Natural killer cell treated with Interleukin-12 subunit alpha and Interleukin-12 subunit beta and Interleukin-15 and Interleukin-18, amount 100 ng/mL, for 72 hours (primary cell): ENCODE data around the gene BAIAP2. TPM values are rescaled to one million over a fixed set of nuclear protein-coding genes. Genes with fewer than 3 reads are reported as not detected.
"Not testable (repeated sequence)": the region's sequence is repeated elsewhere in the genome, so short reads cannot be mapped to it uniquely, and the experiment has no call there.

Source experiments
- ATAC-seq, 2 donors: fragments of 150-1000 bp; cut with Tn5 transposase in 1 of 2; sonication (Bioruptor Pico), chemical (Tn5 transposase) in 1 of 2; 2 replicates each; pipeline ENCODE4 v1.10.0; 2021
- DNase-seq: peaks from one replicate; pipeline ENCODE4 v3.0.0; 2022; ENCODE audit warnings: low spot score
- H3K27ac Mint-ChIP-seq, 2 donors: 1 replicate in 1 of 2; 2 replicates in 1 of 2; pipeline ENCODE4 v1.8.0; 2022; ENCODE audit warnings: mixed read lengths in 2 of 2, mild to moderate bottlenecking in 1 of 2, moderate library complexity in 1 of 2
- H3K27me3 Mint-ChIP-seq, 2 donors: 1 replicate in 1 of 2; 2 replicates in 1 of 2; pipeline ENCODE4 v1.8.0; 2022; ENCODE audit warnings: mixed read lengths in 2 of 2
- H3K36me3 Mint-ChIP-seq: one replicate; pipeline ENCODE4 v1.8.0; 2022; ENCODE audit warnings: mixed read lengths
- H3K4me1 Mint-ChIP-seq, 2 donors: 1 replicate in 1 of 2; 2 replicates in 1 of 2; pipeline ENCODE4 v1.8.0; 2022; ENCODE audit warnings: low read depth in 2 of 2, mixed read lengths in 2 of 2, mild to moderate bottlenecking in 1 of 2
- H3K4me3 Mint-ChIP-seq: one replicate; pipeline ENCODE4 v1.8.0; 2022; ENCODE audit warnings: mixed read lengths
- H3K9me3 Mint-ChIP-seq: 2 replicates; pipeline ENCODE4 v1.8.0; 2022; ENCODE audit warnings: mixed read lengths
- total RNA-seq, 2 donors: library from RNA; stranded (reverse); gene quantifications; one replicate each; pipeline ENCODE4 v1.2.3, GENCODE V29; 2022

Gene BAIAP2
- total RNA-seq, 2 donors from 2014 or later: 7.3 to 9.6 TPM

DNA sequence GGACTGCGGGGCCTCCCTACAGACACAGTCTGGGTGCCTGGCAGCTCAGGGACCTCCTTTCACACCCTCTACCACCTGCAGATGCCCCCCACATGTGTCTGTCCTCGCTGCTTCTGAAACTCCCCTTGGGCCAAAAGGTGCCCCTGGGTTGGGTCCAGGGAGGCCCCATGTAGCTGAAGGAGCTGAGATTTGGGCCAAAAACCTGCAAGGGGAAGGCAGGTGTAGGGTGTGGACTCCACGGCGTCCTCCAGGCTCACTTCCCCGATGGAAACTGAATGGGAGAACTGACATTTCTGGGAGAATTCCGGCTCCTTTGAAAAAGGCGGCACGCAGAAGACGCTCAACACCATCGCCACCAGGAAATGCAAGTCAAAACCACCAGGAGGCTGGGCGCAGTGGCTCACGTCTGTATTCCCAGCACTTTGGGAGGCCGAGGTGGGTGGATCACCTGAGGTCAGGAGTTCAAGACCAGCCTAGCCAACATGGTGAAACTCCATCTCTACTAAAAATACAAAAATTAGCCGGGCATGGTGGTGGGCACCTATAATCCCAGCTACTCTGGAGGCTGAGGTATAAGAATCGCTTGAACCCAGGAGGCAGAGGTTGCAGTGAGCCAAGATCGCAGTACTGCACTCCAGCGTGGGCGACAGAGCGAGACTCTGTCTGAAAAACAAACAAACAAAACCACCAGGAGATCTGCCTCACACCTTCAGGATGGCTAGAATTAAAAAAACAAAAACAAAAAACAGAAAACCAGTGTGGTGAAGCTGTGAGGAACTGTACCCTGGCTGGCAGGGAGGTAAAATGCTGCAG is 13.2 kb upstream of the BAIAP2 start:
- Mint-ChIP-seq H3K4me3 (no peak overlapping the region), H3K36me3 (no peaks in the 10 kb centered on the region), H3K27me3 (peaks cover 6 to 7% of the 10 kb centered on the region in 2 donors), H3K27ac (no peak overlapping the region), H3K9me3 (no peaks in the 10 kb centered on the region), H3K4me1 (peaks cover 17 to 33% of the 10 kb centered on the region in 2 donors)
- ATAC-seq: no peak
- DNase-seq: no peak

DNA sequence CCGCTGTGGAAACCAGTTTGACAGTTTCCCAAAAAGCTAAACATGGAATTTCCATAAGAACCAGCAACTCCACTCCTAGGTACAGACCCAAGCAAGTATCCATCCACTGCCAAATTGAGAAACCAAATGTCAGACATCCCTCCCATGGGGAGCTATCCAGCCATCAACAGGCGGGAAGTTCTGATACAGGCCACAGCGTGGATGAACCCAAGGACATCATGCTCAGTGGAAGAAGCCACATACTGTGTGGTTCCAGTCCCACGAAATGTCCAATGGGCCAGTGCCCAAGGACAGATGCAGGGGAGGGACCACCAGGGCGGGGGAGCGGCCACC is 12.6 kb upstream of the BAIAP2 start:
- Mint-ChIP-seq H3K4me3 (no peak overlapping the region), H3K27ac (no peak overlapping the region), H3K27me3 (peaks cover 11 to 13% of the 10 kb centered on the region in 2 donors), H3K4me1 (peaks cover 16 to 30% of the 10 kb centered on the region in 2 donors), H3K36me3 (no peaks in the 10 kb centered on the region), H3K9me3 (no peaks in the 10 kb centered on the region)
- no peak for ATAC-seq
- no peak for DNase-seq

DNA sequence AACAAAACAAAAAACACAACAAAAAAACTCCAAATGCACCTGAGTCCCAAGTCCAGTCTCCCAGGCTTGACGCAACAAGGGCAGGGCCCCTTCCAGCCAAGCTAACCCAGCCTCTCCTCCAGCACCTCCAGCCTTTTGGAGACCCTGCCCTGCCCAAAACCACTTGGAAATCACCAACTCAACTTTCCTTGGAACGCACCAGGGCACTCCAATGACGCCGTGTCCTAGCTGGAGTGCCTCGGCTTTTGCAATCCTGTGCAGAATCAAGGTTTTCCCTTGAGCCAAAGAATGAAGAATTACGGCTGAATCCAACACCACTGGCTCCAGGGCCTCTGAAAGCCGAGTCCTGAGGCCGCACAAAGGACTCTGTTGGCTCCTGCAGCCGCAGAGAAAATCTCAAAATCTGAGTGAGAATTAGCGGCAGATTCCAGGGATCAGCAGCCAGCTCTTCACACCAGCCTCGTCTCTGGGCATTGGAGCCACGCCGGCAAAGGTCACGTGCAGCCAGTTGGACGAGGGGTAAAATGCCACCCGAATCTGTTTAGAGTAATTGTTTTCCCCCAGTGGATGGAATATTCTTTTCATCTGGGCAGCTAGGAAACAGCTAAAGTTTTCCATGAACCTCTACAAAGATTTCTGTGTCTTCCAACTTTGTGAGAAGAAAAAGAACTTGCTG is 9.7 kb upstream of the BAIAP2 start:
- peak; percentile 23 for DNase-seq
- Mint-ChIP-seq H3K4me1 (peaks cover 4 to 5% of the 10 kb centered on the region in 2 donors), H3K4me3 (no peak overlapping the region), H3K27me3 (peaks cover 13 to 14% of the 10 kb centered on the region in 2 donors), H3K27ac (no peak overlapping the region), H3K9me3 (no peaks in the 10 kb centered on the region), H3K36me3 (no peaks in the 10 kb centered on the region)
- ATAC-seq: no peak

DNA sequence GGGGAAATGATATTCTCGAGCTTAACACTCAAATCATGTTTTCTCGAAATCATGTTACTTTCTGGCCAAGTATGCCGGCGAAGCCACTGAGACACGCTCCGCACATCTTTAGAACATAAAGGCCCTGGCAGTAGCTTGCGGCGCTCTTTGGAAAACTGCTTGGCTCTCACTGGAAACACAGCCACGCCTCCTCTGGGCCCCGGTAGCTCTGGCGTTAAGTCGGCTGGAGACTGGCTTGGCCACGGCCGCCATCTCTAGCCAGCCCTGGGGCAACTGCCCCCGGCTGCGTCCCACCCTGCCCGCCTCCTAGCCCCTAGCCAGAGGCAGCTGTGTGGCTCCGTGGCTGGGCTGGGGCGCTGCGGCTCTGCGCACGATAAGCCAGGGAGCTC is 9.2 kb upstream of the BAIAP2 start:
- no peak for ATAC-seq
- Mint-ChIP-seq H3K4me1 (peaks cover 4 to 5% of the 10 kb centered on the region in 2 donors), H3K4me3 (no peak overlapping the region), H3K9me3 (no peaks in the 10 kb centered on the region), H3K27ac (no peak overlapping the region), H3K27me3 (peaks cover 13 to 14% of the 10 kb centered on the region in 2 donors), H3K36me3 (no peaks in the 10 kb centered on the region)
- DNase-seq: no peak

DNA sequence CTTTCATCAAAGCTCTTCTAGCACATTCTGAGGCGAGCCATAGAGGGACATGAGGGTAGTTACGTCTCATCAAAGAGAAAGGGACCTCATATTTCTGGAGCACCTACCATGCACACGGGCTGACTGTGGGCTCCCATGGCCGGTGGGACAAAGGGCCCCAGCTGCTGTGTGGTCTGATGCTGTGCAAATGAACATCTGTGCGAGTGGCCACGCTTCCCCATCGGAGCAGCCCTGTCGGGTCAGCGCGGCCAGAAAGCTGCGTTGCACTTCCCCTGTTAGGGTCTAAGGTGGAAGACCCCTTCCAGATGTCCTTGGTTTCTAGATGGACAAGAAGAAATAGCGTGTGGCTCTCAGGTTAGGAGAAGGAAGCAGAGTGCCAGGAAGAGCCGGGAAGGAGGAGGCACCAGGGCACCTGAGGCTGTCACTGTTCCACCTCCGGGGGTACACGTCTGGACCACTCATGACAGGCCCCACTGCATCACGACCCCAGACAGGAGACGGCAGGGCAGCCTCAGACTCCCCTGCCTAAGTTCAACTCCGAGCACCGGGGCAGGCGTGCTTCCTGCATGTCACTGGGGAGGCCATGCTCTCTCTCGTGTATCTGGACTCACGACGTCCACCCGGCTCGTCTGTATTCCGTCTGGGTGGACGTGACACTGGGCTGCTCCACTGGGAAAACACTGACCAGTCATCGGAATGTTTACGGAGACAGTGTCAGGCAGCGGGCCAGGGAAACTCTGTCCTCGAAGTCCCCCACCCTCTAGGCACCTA is 8.5 kb upstream of the BAIAP2 start:
- no peak for ATAC-seq
- peaks cover 13 to 14% of the 10 kb centered on the region in 2 donors for H3K27me3 Mint-ChIP-seq
- no peak overlapping the region for H3K27ac Mint-ChIP-seq
- no peaks in the 10 kb centered on the region for H3K36me3 Mint-ChIP-seq
- no peak overlapping the region for H3K4me3 Mint-ChIP-seq
- H3K4me1 Mint-ChIP-seq: peaks cover 4 to 5% of the 10 kb centered on the region in 2 donors
- no peaks in the 10 kb centered on the region for H3K9me3 Mint-ChIP-seq
- peak; percentile 60 for DNase-seq

DNA sequence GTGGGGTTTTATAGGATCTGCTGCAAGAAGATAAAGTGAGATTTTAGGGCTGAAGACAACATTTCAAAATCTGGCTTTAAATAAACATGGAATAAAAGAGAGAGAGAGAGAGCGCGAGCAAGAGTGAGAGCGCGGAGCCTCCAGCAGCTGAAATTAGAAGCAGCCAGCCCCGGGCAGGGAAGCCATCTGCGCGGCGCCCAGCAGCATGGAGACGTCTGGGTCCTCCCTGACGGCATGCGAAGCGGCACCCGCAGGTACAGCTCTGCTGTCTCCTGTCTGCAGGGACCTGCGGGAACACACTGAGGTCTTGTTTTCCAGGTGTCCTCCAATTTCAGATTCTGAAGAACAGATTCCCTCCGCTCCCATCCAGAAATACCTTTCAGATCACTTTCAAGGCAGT is 7.9 kb upstream of the BAIAP2 start:
- H3K36me3 Mint-ChIP-seq: no peaks in the 10 kb centered on the region
- H3K4me1 Mint-ChIP-seq: peaks cover 4 to 5% of the 10 kb centered on the region in 2 donors
- peak; percentile 5 for DNase-seq
- no peak for ATAC-seq
- no peak overlapping the region for H3K4me3 Mint-ChIP-seq
- H3K27me3 Mint-ChIP-seq: peaks cover 13 to 14% of the 10 kb centered on the region in 2 donors
- no peak overlapping the region for H3K27ac Mint-ChIP-seq
- H3K9me3 Mint-ChIP-seq: no peaks in the 10 kb centered on the region

DNA sequence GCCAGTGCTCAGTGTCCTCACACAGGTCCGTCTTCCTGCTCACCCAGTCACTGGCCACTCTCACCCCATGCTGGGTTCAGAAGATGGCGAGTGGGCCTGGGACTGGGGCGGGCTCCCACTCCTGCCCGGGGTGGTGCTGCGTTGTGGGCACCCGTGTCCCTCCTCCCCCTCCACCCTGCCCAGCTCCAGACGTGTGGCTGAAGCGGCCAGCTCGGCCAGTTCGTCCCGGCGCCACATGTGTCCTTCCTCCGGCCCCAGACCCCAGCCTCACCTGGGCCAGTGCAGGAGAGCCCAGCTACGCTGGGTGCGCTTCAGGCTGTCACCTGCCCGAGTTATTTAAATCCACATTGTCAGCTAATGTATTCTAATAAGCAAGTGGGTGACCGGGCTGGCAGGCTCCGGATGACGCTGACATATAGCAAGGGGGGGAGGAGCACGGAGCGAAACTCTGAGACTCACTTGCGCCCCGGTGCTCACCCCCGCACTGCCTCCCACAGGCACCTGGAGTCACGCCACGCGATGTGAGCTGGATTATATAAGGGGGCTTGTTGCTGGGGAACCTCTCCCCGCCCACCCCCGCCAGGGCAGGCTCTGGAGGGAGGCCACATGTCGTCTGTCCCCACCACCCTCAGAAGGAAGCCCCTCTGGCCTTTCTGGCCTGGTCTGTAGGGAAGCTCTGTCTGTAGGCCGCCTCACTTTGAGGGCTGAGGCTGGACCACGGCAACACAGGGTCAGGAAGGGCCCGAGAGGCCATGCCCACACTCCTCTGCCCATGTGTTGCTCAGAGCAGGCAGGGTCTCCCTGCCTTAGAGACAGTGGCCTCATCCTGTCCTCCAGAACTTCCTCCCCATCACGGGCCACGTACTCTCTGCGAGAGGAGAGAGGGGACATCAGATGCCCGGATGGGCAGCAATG is 7.1 kb upstream of the BAIAP2 start:
- Mint-ChIP-seq H3K27ac (no peak overlapping the region), H3K27me3 (peaks cover 13 to 14% of the 10 kb centered on the region in 2 donors), H3K4me3 (no peak overlapping the region), H3K9me3 (no peaks in the 10 kb centered on the region), H3K36me3 (no peaks in the 10 kb centered on the region), H3K4me1 (peaks cover 4 to 5% of the 10 kb centered on the region in 2 donors)
- peak; percentile 51 for DNase-seq
- no peak for ATAC-seq

DNA sequence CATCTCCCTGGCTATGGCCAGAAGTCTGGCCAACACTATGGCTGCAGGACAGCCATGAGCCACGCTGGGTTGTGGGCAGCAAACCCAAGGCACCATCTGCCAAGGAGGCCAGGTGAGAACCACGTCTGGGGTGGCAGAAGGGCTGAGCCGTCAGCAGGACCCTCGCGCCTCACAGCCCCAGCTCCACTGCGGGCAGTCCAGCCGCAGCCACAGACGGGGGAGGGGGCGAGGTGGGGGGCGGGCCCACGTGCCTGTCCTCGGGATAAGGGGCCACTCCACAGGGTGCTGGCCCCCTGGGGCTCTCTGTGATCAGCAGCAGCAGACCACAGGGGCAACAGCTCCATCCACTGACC is 6.5 kb upstream of the BAIAP2 start:
- Mint-ChIP-seq H3K4me3 (no peak overlapping the region), H3K9me3 (no peaks in the 10 kb centered on the region), H3K4me1 (peaks cover 5 to 8% of the 10 kb centered on the region in 2 donors), H3K27me3 (peaks cover 13 to 19% of the 10 kb centered on the region in 2 donors), H3K27ac (no peak overlapping the region), H3K36me3 (no peaks in the 10 kb centered on the region)
- ATAC-seq (no peak), DNase-seq (peak; percentile 54)

DNA sequence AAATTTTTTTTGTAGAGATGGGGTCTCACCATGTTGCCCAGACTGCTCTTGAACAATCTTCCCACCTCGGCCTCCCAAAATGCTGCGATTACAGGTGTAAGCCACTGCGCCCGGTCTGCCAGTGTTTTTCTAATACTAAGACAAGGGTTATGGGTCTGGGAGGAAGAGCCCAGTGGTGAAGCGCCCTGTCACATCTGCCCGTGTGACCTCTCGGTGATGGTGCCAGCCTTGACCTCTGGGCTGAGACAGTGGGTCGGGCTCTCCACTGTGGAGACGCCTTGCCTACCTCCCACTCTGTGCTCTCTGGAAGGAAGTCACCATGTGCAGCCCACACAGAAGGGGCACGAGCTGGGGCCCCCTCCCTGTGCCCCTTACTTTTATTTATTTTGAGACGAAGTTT is 5.1 kb upstream of the BAIAP2 start:
- no peak overlapping the region for H3K27ac Mint-ChIP-seq
- ATAC-seq: no peak
- H3K27me3 Mint-ChIP-seq: peaks cover 13 to 19% of the 10 kb centered on the region in 2 donors
- no peaks in the 10 kb centered on the region for H3K36me3 Mint-ChIP-seq
- peak; percentile 57 for DNase-seq
- H3K9me3 Mint-ChIP-seq: no peaks in the 10 kb centered on the region
- no peak overlapping the region for H3K4me3 Mint-ChIP-seq
- peaks cover 4 to 6% of the 10 kb centered on the region in 2 donors for H3K4me1 Mint-ChIP-seq

DNA sequence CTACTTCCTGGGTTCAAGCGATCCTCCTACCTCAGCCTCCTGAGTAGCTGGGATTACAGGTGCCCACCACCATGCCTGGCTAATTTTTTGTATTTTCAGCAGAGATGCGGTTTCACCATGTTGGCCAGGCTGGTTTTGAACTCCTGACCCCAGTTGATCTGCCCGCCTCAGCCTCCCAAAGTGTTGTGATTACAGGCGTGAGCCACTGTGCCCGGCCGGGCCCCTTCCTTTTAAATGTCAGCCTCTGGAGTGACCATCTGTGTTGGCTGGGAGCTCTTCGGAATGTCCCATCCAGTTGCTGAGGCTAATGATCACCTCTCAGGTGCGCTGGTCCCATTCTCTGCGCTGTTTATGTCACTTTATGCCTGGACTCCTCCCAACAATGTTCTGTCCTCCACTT is 4.6 kb upstream of the BAIAP2 start:
- H3K4me1 Mint-ChIP-seq, ATAC-seq, H3K9me3 Mint-ChIP-seq, H3K27ac Mint-ChIP-seq, H3K36me3 Mint-ChIP-seq, H3K4me3 Mint-ChIP-seq: not testable (repeated sequence)
- peak; percentile 44 for DNase-seq
- H3K27me3 Mint-ChIP-seq: peaks cover 13 to 19% of the 10 kb centered on the region in 2 donors

DNA sequence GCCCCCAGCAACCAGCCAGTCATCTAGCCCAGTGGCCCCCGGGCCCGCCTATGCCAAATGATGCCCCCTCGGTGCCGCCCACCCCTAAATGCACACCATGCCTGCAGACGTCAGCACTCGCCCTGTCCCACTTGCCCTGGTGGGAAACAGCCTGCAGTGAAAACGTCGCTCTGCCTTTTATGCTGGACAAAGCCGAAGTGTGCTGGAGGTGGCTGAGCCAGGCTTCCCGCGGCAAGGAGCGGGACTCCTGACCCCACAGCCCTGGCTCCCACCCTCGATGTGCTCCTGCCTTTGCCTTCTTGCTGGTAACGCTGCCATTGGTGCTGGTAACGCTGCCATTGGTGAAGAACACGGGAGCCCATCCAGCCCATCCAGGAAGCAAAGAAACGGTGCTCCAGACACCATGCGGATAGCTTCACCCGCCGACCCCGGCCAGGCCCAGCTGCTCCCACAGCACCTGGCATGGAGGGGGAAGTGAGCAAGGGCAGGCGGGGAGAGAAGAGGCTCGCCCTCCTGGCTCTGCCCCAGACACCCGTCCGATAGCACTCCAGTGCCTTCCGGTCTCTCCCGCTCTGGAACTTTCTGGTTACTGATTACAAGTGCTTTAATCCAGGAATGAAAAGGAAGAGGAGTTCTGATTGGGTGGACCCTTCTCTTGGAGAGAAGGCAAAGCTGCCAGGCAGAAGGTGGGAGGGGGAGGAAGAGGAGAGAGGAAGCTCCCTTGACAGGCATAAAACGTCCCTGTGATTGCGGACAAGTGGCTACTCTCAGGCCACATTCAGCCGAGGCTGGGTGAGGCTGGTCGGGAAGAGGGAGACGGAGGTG is 4.0 kb upstream of the BAIAP2 start:
- Mint-ChIP-seq H3K27ac (no peak overlapping the region), H3K36me3 (no peaks in the 10 kb centered on the region), H3K9me3 (no peaks in the 10 kb centered on the region), H3K27me3 (peaks cover 13 to 19% of the 10 kb centered on the region in 2 donors), H3K4me1 (peaks cover 4 to 6% of the 10 kb centered on the region in 2 donors), H3K4me3 (no peak overlapping the region)
- DNase-seq: peak; percentile 41
- no peak for ATAC-seq

DNA sequence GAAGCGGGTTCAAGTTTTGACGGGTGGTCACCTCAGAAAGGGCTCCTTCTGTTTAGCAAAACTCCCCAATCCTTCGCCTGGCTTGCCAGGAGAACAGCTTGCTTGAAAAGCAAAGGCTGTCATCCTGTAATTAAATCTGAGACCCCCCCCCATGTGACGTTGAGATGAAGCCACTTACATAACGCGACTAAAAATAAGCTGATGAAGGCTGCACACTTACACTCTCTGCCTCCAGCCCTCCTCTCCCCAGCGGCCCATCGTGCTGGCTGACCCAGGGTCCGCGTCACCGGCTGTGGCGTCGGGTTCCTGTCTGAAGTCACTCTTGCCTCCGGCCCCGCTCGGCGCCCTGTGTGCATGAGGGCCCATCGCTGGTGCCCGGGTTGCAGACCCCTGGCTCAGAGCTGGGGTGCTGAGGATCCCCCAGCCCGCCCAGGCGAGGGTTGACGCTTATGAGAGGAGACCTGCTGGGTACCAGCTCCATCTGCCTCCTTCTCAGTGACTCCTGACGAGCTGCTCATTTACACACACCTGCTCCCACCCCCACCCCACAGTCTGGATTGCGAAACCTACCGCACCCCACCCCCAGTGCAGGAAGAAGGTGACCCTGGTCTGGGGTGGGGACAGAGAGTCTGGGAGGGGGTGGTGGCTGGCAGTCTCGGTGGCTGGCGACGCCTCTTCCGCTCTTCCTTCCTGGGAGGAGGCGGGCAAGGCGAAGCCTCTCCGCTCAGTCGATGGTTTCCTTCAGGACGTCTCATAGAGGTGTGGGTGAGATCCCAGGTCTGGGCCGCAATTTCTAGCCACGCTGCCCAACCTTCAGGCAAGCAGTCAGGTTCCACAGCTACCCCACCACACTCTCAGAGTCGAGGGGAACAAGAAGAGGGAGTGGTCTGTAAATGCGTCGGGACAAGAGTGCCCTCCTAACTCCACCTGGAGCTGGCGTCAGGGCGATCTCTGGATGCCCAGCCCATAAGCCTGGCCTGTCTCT is 3.1 kb upstream of the BAIAP2 start:
- Mint-ChIP-seq H3K27ac (no peak overlapping the region), H3K9me3 (no peaks in the 10 kb centered on the region), H3K4me1 (peaks cover 4 to 6% of the 10 kb centered on the region in 2 donors), H3K27me3 (peaks cover 11 to 16% of the 10 kb centered on the region in 2 donors), H3K36me3 (no peaks in the 10 kb centered on the region), H3K4me3 (no peak overlapping the region)
- DNase-seq (no peak), ATAC-seq (no peak)
